Subcutaneous abdominal adipose tissue (tissue), 5 donors: ENCODE data around the gene PCBD1.

Experiments used
- H3K27ac ChIP-seq: one replicate; pipeline ENCODE4 v1.7.0; 2013; ENCODE audit warnings: low read depth, mild to moderate bottlenecking, inconsistent platforms, low read length, moderate library complexity
- H3K27me3 ChIP-seq, 5 donors: one replicate each; pipeline ENCODE4 v1.7.0; 2013; ENCODE audit warnings: low read length in 5 of 5, inconsistent platforms in 1 of 5; ENCODE audit not compliant: control insufficient read depth in 5 of 5, insufficient read depth in 4 of 5
- H3K36me3 ChIP-seq, 5 donors: one replicate each; pipeline ENCODE4 v1.7.0; 2013; ENCODE audit warnings: low read length in 5 of 5; ENCODE audit not compliant: control insufficient read depth in 5 of 5, insufficient read depth in 5 of 5
- H3K4me1 ChIP-seq, 5 donors: one replicate each; pipeline ENCODE4 v1.7.0; 2013; ENCODE audit warnings: low read length in 5 of 5, mild to moderate bottlenecking in 3 of 5, moderate library complexity in 1 of 5; ENCODE audit not compliant: control insufficient read depth in 5 of 5, insufficient read depth in 5 of 5
- H3K4me3 ChIP-seq, 5 donors: one replicate each; pipeline ENCODE4 v1.7.0; 2013; ENCODE audit warnings: low read length in 5 of 5, low read depth in 1 of 5
- H3K9ac ChIP-seq, 5 donors: one replicate each; pipeline ENCODE4 v1.7.0; 2013; ENCODE audit warnings: low read length in 5 of 5, mild to moderate bottlenecking in 4 of 5, moderate library complexity in 3 of 5
- H3K9me3 ChIP-seq, 5 donors: one replicate each; pipeline ENCODE4 v1.7.0; 2013; ENCODE audit warnings: low read length in 5 of 5; ENCODE audit not compliant: control insufficient read depth in 5 of 5
- donor health status: healthy.
- donor health status: healthy.
- donor health status: healthy.
- donor health status: healthy.
- donor health status: healthy.

Gene PCBD1

DNA sequence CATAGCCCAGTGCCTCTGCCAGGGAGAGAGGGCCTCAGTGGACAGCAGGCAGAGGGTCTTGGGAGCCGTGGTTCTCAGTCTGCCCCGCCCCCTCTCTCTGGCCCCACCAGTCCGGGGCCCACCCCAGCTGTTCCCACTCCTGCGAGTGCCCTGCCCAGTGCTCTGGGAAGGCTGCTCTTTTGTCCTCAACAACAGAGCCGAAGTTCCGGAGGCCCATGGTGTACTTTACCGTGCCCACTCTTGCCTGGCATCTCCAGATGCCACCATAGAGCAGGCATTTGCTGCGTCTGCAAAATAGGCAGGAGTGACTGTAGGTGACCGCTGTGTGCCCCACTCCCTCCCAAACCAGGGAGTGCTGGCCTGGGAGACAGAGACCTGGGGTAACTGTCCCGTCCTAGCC lies 29.3 kb upstream of the PCBD1 start:
- Histone ChIP-seq H3K9ac (no peak overlapping the region), H3K36me3 (no peaks in the 10 kb centered on the region), H3K27ac (no peak overlapping the region), H3K9me3 (no peaks in the 10 kb centered on the region), H3K27me3 (peaks cover 20 to 44% (median 35%) of the 10 kb centered on the region in 5 donors), H3K4me1 (peaks cover 0 to 5% (median 2%) of the 10 kb centered on the region in 5 donors), H3K4me3 (no peak overlapping the region)

DNA sequence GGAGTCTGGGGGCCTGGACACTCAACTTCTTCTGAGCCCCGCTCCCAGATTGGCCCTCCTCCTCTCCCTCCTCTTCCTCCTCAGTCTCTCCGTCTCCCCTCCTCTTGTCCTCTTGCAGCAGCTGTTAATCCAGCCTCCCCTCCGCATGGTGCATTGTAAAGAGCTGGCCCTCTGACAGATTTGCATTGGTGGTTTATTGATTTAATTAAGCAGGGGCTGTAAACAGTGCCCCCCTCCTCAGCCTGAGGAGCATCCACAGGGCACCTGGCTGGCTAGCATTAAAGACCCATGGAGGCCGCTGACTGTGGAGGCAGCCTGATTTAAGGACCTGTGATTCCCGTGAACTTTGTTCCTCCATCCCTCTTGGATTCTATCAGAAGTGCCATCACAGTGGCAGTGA lies 28.9 kb upstream of the PCBD1 start:
- Histone ChIP-seq H3K27ac (no peak overlapping the region), H3K27me3 (peaks cover 20 to 44% (median 35%) of the 10 kb centered on the region in 5 donors), H3K9ac (no peak overlapping the region), H3K36me3 (no peaks in the 10 kb centered on the region), H3K9me3 (no peaks in the 10 kb centered on the region), H3K4me1 (peaks cover 0 to 5% (median 2%) of the 10 kb centered on the region in 5 donors), H3K4me3 (no peak overlapping the region)

DNA sequence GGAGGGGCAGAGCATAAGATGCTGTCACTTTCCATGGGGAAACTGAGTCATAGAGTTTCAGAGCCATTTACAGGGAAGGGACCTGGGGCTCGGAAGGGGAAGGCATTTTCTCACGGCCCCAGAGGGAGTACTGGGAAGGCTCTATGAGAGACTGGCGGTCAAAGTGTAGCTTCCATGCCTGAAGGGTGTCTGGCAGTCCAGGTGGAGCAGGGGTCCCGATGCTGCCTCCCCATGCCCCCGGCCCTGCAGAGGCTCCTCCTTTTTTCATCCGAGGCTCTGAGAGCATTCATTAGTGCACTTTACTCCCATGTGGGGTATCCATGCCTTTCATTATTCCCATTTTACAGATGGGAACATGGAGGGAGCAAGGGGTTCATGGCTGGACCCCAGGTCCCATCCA lies 27.9 kb upstream of the PCBD1 start:
- H3K4me3 ChIP-seq = no peak overlapping the region
- H3K9ac ChIP-seq = no peak overlapping the region
- H3K27me3 ChIP-seq = peaks cover 24 to 44% (median 40%) of the 10 kb centered on the region in 5 donors
- H3K36me3 ChIP-seq = no peaks in the 10 kb centered on the region
- H3K4me1 ChIP-seq = peaks cover 0 to 5% (median 2%) of the 10 kb centered on the region in 5 donors
- H3K27ac ChIP-seq = no peak overlapping the region
- no peaks in the 10 kb centered on the region for H3K9me3 ChIP-seq

DNA sequence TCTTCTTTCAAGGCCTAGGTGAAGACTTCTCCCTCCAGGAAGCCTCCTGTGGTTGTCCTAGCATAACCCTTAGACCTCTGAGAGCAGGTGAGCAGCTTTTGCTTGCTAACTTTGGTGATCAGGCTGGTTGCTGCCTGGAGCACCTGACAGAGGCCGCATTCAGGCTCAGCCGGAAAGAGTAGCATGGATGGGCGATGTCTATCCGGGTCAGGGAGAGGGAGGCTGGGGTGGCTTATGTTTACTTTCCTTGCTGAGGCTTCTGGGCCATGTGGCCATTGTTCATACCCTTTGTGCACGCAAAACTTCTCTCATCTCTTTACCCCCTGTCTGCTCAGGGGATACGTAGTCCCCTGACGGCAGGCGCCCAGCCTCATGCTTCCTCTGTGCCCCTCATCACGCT lies 27.4 kb upstream of the PCBD1 start:
- Histone ChIP-seq H3K9ac (no peak overlapping the region), H3K4me1 (peaks cover 0 to 5% (median 2%) of the 10 kb centered on the region in 5 donors), H3K9me3 (no peaks in the 10 kb centered on the region), H3K36me3 (no peaks in the 10 kb centered on the region), H3K27ac (no peak overlapping the region), H3K4me3 (no peak overlapping the region), H3K27me3 (peaks cover 24 to 44% (median 43%) of the 10 kb centered on the region in 5 donors)

DNA sequence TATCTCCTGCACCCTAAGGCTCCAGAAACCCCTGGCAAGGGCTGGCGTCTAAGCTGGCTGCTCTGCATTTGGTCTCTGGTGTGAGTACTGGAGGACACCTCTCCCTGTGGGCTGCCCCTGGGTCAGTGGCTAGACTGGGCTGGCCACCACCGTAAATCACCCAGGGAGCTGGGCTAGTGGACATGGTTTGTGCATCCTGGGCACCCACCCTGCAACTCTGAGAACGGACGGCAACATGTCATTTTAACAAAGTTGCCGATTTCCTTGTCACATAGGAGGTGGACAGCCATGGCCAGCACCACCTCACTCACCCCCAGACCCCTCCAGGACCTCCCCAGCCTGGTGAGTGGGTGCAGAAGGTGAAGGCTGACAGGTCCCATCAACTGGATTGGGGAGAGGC lies 26.8 kb upstream of the PCBD1 start:
- peaks cover 0 to 5% (median 2%) of the 10 kb centered on the region in 5 donors for H3K4me1 ChIP-seq
- H3K4me3 ChIP-seq = no peak overlapping the region
- H3K27me3 ChIP-seq = peaks cover 24 to 43% (median 42%) of the 10 kb centered on the region in 5 donors
- H3K27ac ChIP-seq = no peak overlapping the region
- no peaks in the 10 kb centered on the region for H3K9me3 ChIP-seq
- no peak overlapping the region for H3K9ac ChIP-seq
- no peaks in the 10 kb centered on the region for H3K36me3 ChIP-seq

DNA sequence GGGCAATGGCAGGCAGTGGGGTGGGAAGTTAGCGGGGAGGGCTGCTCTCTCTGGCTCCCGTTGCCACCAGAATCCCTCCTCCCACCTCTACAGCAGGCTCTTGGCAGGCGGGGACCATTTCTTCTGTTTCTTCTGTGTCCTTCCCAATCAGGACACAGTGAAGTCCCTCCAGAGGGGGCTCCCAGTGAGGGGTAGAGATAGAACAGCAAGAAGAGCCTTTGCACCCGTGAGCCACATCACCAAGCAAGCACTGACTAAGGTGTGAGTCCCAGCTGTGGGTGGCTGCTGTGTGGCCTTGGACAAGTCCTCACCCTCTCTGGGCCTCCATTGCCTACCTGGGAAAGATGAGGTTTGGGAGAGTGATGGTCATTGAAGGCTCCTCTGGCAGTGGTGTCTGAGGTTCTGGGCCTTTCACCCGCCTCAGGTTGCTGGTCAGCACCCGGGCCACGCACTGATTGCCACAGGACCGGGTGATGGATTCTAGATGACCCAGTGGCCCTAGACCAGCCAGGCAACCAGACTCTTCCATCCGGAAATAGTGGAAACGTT lies 26.0 kb upstream of the PCBD1 start:
- Histone ChIP-seq H3K4me3 (no peak overlapping the region), H3K9ac (no peak overlapping the region), H3K9me3 (no peaks in the 10 kb centered on the region), H3K27me3 (peaks cover 21 to 41% (median 36%) of the 10 kb centered on the region in 5 donors), H3K36me3 (no peaks in the 10 kb centered on the region), H3K4me1 (peaks cover 0 to 5% (median 0%) of the 10 kb centered on the region in 5 donors), H3K27ac (no peak overlapping the region)

DNA sequence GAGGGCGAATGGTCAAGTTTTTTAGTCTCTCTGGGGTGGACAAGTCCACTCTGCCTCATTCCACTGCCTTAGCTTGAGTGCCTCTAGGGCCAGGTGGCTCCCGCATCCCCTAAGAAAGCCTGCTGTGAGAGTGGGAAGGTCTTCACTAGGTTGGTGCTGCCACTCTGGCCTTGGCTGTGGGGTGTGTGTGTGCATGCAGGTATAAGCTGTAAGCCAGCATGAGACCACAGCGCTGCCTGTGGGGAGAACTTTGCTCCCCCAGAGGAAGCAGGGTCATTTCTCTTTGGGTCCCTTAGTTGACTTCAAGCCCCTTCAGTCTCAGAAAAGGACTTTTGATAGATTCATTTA lies 25.5 kb upstream of the PCBD1 start:
- H3K27ac ChIP-seq = no peak overlapping the region
- H3K9ac ChIP-seq = no peak overlapping the region
- H3K36me3 ChIP-seq = no peaks in the 10 kb centered on the region
- H3K27me3 ChIP-seq = peaks cover 18 to 40% (median 30%) of the 10 kb centered on the region in 5 donors
- H3K9me3 ChIP-seq = no peaks in the 10 kb centered on the region
- no peak overlapping the region for H3K4me3 ChIP-seq
- H3K4me1 ChIP-seq = peaks cover 0 to 5% (median 0%) of the 10 kb centered on the region in 5 donors

DNA sequence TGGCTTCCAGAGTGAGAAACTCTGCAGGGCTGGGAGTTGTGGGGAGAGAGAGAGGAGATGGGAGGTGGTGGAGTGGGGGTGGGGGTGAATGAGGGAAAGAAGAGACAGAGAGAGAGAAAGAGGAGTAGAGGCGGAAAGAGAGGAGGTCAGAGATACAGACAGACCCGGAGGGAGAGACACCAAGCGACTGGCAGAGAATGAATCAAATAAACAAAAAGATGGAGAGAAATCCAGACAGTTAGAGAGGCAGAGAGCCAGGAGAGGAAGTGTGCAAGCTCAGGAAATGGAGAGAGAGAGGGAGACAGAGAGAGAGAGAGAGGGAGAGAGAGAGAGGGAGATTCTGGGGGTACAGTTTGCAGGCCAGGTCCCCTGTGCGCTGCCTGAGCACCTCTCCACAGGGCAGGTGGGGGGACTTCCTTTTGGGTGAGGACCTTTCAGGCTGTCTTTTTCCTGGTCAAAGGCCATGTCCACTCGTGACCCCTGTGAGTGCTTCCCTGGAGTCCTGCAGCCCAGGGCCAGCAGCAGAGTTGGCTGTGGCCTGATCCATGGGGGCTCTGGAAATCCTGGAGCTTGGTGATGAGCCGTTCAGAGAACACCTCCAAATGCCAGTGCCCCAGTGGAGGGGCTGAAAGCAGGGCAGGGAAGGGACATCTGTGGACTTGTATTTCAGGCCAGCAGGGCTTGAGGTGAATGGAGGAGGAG lies 25.0 kb upstream of the PCBD1 start:
- Histone ChIP-seq H3K4me3 (no peak overlapping the region), H3K9me3 (no peaks in the 10 kb centered on the region), H3K27ac (no peak overlapping the region), H3K9ac (no peak overlapping the region), H3K36me3 (no peaks in the 10 kb centered on the region), H3K27me3 (peaks cover 16 to 39% (median 29%) of the 10 kb centered on the region in 5 donors), H3K4me1 (peaks cover 0 to 5% (median 0%) of the 10 kb centered on the region in 5 donors)

DNA sequence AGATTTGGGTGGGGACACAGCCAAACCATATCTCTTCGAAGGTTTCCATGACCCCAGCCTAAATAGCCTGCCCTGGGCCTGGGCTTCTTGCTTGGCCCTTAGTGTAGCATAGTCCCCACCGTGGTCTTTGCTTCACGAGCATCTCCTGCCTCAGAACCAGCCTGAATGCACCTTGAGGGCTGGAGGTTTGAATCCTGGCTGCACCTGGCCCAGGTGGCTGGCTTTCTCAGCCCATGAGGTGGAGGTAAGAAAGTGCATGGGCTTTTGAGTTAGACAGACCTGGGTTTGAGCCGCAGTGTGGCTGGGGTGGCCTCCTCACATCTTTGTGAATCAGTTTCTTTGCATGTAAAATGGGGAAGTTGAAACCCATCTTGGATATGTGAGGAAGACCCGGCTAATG lies 24.2 kb upstream of the PCBD1 start:
- peaks cover 16 to 32% (median 21%) of the 10 kb centered on the region in 5 donors for H3K27me3 ChIP-seq
- H3K36me3 ChIP-seq = no peaks in the 10 kb centered on the region
- H3K4me1 ChIP-seq = peaks cover 0 to 5% (median 0%) of the 10 kb centered on the region in 5 donors
- H3K4me3 ChIP-seq = no peak overlapping the region
- H3K9ac ChIP-seq = no peak overlapping the region
- H3K9me3 ChIP-seq = no peaks in the 10 kb centered on the region
- no peak overlapping the region for H3K27ac ChIP-seq

DNA sequence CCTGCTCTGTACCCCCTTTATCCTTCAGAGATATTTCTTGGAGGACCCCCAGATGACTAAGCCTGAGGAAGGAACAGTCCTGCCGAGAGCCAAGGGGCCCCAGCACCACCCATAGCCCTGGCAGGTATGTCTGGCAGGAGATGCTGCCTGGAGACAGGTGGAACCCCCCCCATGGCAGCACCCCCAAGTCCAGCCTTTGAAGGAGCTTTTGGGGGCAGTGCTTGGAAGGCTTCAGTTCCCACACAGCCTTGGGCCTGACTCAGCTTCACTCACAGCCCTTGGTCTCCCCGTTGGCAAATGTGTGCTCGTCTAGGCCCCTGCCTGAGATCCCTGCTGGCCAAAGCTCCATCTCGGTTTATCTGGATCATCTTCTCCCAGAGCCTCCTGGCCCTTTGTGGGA lies 23.0 kb upstream of the PCBD1 start:
- Histone ChIP-seq H3K27ac (no peak overlapping the region), H3K4me1 (peaks cover 0 to 5% (median 0%) of the 10 kb centered on the region in 5 donors), H3K9me3 (no peaks in the 10 kb centered on the region), H3K27me3 (peaks cover 11 to 20% (median 16%) of the 10 kb centered on the region in 5 donors), H3K36me3 (no peaks in the 10 kb centered on the region), H3K9ac (no peak overlapping the region), H3K4me3 (no peak overlapping the region)
